Keratinocyte (primary cell): ENCODE measurements around the gene PCSK6. TPM values are rescaled to one million over a fixed set of nuclear protein-coding genes. Genes with fewer than 3 reads are reported as not detected.

Experiments
- DNase-seq: peaks from one replicate; pipeline ENCODE4 v3.0.0-alpha.2; 2011; ENCODE audit warnings: low read depth, missing footprints, low spot score
- FAIRE-seq: peaks from 2 replicates; lab custom pipeline; 2011; peaks lifted over from hg19 to GRCh38; lab: Jason Lieb, UNC
- H2AFZ ChIP-seq: 2 replicates; pipeline ENCODE4 v1.6.0; 2012; ENCODE audit warnings: low read length, control low read depth, inconsistent platforms; ENCODE audit not compliant: control insufficient read depth
- H3K27ac ChIP-seq: 2 replicates; pipeline ENCODE4 v1.5.1; 2011; ENCODE audit warnings: low read length; ENCODE audit not compliant: control insufficient read depth, insufficient read depth
- H3K27me3 ChIP-seq: 3 replicates; pipeline ENCODE4 v1.6.0; 2011; ENCODE audit warnings: low read length; ENCODE audit not compliant: control insufficient read depth, insufficient read depth; ENCODE audit errors: extremely low read depth
- H3K36me3 ChIP-seq, 2 experiments: 2 replicates in 1 of 2; 3 replicates in 1 of 2; pipeline ENCODE4 v1.5.1; 2011; ENCODE audit warnings: low read length in 2 of 2, mild to moderate bottlenecking in 1 of 2; ENCODE audit not compliant: control insufficient read depth in 2 of 2, insufficient read depth in 2 of 2; ENCODE audit errors: extremely low read depth in 1 of 2
- H3K4me1 ChIP-seq: 3 replicates; pipeline ENCODE4 v1.5.1; 2011; ENCODE audit warnings: low read length; ENCODE audit not compliant: control insufficient read depth, insufficient read depth; ENCODE audit errors: extremely low read depth
- H3K4me2 ChIP-seq: 3 replicates; pipeline ENCODE4 v1.6.0; 2011; ENCODE audit warnings: low read depth, low read length; ENCODE audit not compliant: control insufficient read depth, insufficient read depth; ENCODE audit errors: extremely low read depth
- H3K4me3 ChIP-seq, 3 experiments: fragments of 200-600 bp in 1 of 3; sonication (generic) in 1 of 3; 2 replicates in 2 of 3; 3 replicates in 1 of 3; pipeline ENCODE4 v1.5.1; 2011 to 2016; ENCODE audit warnings: low read length in 3 of 3, mild to moderate bottlenecking in 3 of 3, control low read depth in 2 of 3, inconsistent platforms in 1 of 3, low read depth in 1 of 3, mixed read lengths in 1 of 3, mixed run types in 1 of 3, moderate library complexity in 1 of 3; ENCODE audit not compliant: control insufficient read depth in 2 of 3, insufficient read depth in 2 of 3; ENCODE audit errors: extremely low read depth in 1 of 3
- H3K79me2 ChIP-seq: 2 replicates; pipeline ENCODE4 v1.6.0; 2012; ENCODE audit warnings: low read length; ENCODE audit not compliant: control insufficient read depth, insufficient read depth
- H3K9ac ChIP-seq: 3 replicates; pipeline ENCODE4 v1.6.0; 2011; ENCODE audit warnings: low read length; ENCODE audit not compliant: control insufficient read depth, insufficient read depth; ENCODE audit errors: extremely low read depth
- H3K9me1 ChIP-seq: 3 replicates; pipeline ENCODE4 v1.6.0; 2011; ENCODE audit warnings: low read length; ENCODE audit not compliant: control insufficient read depth, insufficient read depth; ENCODE audit errors: extremely low read depth
- H3K9me3 ChIP-seq: 2 replicates; pipeline ENCODE4 v1.5.1; 2012; ENCODE audit warnings: low read depth, low read length; ENCODE audit not compliant: control insufficient read depth
- H4K20me1 ChIP-seq: 3 replicates; pipeline ENCODE4 v1.6.0; 2011; ENCODE audit warnings: low read length; ENCODE audit not compliant: control insufficient read depth, insufficient read depth; ENCODE audit errors: extremely low read depth
- CTCF ChIP-seq, 3 experiments: IDR thresholded peaks in 1 of 3; conservative IDR thresholded peaks in 1 of 3; optimal IDR thresholded peaks in 1 of 3; 2 replicates in 2 of 3; 3 replicates in 1 of 3; pipeline versions ENCODE3 to v1.5.1; 2011; ENCODE audit warnings: low read length in 3 of 3, mild to moderate bottlenecking in 3 of 3, moderate library complexity in 2 of 3, control low read depth in 1 of 3, inconsistent platforms in 1 of 3; ENCODE audit not compliant: insufficient read depth in 2 of 3; ENCODE audit errors: extremely low read depth in 1 of 3
- EZH2 ChIP-seq: IDR thresholded peaks from one replicate; pipeline ENCODE4 v1.6.1; 2012; ENCODE audit warnings: inconsistent platforms, mild to moderate bottlenecking, low read length, moderate library complexity
- dilution Hi-C: fragments of 300-500 bp; cut with MboI; formaldehyde crosslinking; loops from one replicate; pipeline ENCODE4 v1.7.0; 2020; ENCODE audit warnings: low sequenced_read_pairs; ENCODE audit not compliant: extremely low pct_ligation_motif_present
- polyA plus RNA-seq, 5 experiments: library from polyadenylated mRNA; depleted of rRNA in 3 of 5; stranded (reverse) in 3 of 5; stranded (forward) in 1 of 5; unstranded in 1 of 5; fragments of >200 nt; gene quantifications; 1 replicate in 1 of 5; 2 replicates in 3 of 5; 3 replicates in 1 of 5; pipeline versions ENCODE4 v1.2.1 to v1.2.3, GENCODE V29; 2011 to 2012; ENCODE audit warnings: missing spikeins in 2 of 5, low read depth in 1 of 5, low replicate concordance in 1 of 5

PCSK6 gene
- polyA plus RNA-seq, 1 donor (not counting 4 experiments of a cell fraction or from before 2014, with no cell fraction given), result 3.1 TPM

GRCh38 chr15:101458908-101459578 is 30.5 kb downstream of the PCSK6 start:
- Histone ChIP-seq H3K9me1 (no peaks in the 10 kb centered on the region), H3K4me1 (peaks cover 10% of the 10 kb centered on the region), H3K4me3 (no peak overlapping the region), H4K20me1 (no peaks in the 10 kb centered on the region), H3K4me2 (no peak overlapping the region), H3K27ac (no peak overlapping the region), H3K9me3 (no peaks in the 10 kb centered on the region), H3K79me2 (no peaks in the 10 kb centered on the region), H3K36me3 (no peaks in the 10 kb centered on the region), H3K9ac (no peak overlapping the region), H3K27me3 (no peaks in the 10 kb centered on the region), H2AFZ (no peak overlapping the region)
- DNase-seq, result no peak
- TF ChIP-seq CTCF (optimal IDR thresholded peaks at IDR 0.05 in 1 of 3, IDR thresholded peaks at IDR 0.05 in 1 of 3, conservative IDR thresholded peaks at IDR 0.05 in 1 of 3; ENCODE audit: extremely low read depth in 1 of 3, insufficient read depth in 2 of 3, low read length in 3 of 3), result no peak
- no peak for TF ChIP-seq EZH2
- dilution Hi-C loops, result no loop called here
- no peak for FAIRE-seq

GRCh38 chr15:101458158-101458900 is 31.2 kb downstream of the PCSK6 start:
- Histone ChIP-seq H3K4me2 (no peak overlapping the region), H3K79me2 (no peaks in the 10 kb centered on the region), H3K27ac (no peak overlapping the region), H3K27me3 (no peaks in the 10 kb centered on the region), H3K9ac (no peak overlapping the region), H3K9me1 (no peaks in the 10 kb centered on the region), H3K4me3 (no peak overlapping the region), H3K4me1 (peaks cover 3% of the 10 kb centered on the region), H4K20me1 (no peaks in the 10 kb centered on the region), H3K9me3 (no peaks in the 10 kb centered on the region), H3K36me3 (no peaks in the 10 kb centered on the region), H2AFZ (no peak overlapping the region)
- no peak for DNase-seq
- dilution Hi-C loops, result no loop called here
- FAIRE-seq, result no peak
- TF ChIP-seq CTCF (optimal IDR thresholded peaks at IDR 0.05 in 1 of 3, IDR thresholded peaks at IDR 0.05 in 1 of 3, conservative IDR thresholded peaks at IDR 0.05 in 1 of 3; ENCODE audit: extremely low read depth in 1 of 3, insufficient read depth in 2 of 3, low read length in 3 of 3) (no peak), EZH2 (no peak)
